NCI-H1930 (cell line): ENCODE data around the gene FAM107B.

ENCODE experiments used
- DNase-seq, 2 experiments: peaks; one replicate each; lab custom pipeline; 2025; lab: John Stamatoyannopoulos, UW

The FAM107B gene

GRCh38 chr10:14578060-14578952, 196.4 kb downstream of the FAM107B start:
- DNase-seq: no peak

- DNase-seq: no peak
Measured at GRCh38 chr10:14574885-14575284, 199.8 kb downstream of the FAM107B start.

GRCh38 chr10:14574291-14574690, 200.4 kb downstream of the FAM107B start:
- no peak for DNase-seq

- DNase-seq: no peak
Measured at GRCh38 chr10:14573666-14574261, 200.9 kb downstream of the FAM107B start.

GRCh38 chr10:14572811-14573210, 201.9 kb downstream of the FAM107B start:
- DNase-seq: no peak

- DNase-seq: no peak
Measured at GRCh38 chr10:14571866-14572507, 202.7 kb downstream of the FAM107B start.

GRCh38 chr10:14570800-14571199, 203.9 kb downstream of the FAM107B start:
- no peak for DNase-seq

GRCh38 chr10:14569274-14570060, 205.2 kb downstream of the FAM107B start:
- no peak for DNase-seq

GRCh38 chr10:14567421-14567820, 207.3 kb downstream of the FAM107B start:
- no peak for DNase-seq

GRCh38 chr10:14566498-14566897, 208.2 kb downstream of the FAM107B start:
- no peak for DNase-seq

GRCh38 chr10:14565199-14565598, 209.5 kb downstream of the FAM107B start:
- DNase-seq: no peak

- no peak for DNase-seq
Measured at GRCh38 chr10:14564268-14564744, 210.4 kb downstream of the FAM107B start.

GRCh38 chr10:14563359-14563940, 211.2 kb downstream of the FAM107B start:
- no peak for DNase-seq

GRCh38 chr10:14563076-14563336, 211.7 kb downstream of the FAM107B start:
- no peak for DNase-seq

GRCh38 chr10:14562218-14563075, 212.2 kb downstream of the FAM107B start:
- no peak for DNase-seq

- no peak for DNase-seq
Measured at GRCh38 chr10:14560791-14561765, 213.6 kb downstream of the FAM107B start.

- DNase-seq: no peak
Measured at GRCh38 chr10:14560274-14560673, 214.4 kb downstream of the FAM107B start.

- no peak for DNase-seq
Measured at GRCh38 chr10:14558025-14558424, 216.7 kb downstream of the FAM107B start.

GRCh38 chr10:14557567-14557966, 217.1 kb downstream of the FAM107B start:
- no peak for DNase-seq
